GM18868 (cell line): ENCODE data around the gene ACOT7.
"Not testable (repeated sequence)": the region's sequence is repeated elsewhere in the genome, so short reads cannot be mapped to it uniquely, and the experiment has no call there.

Experiments used
- ATAC-seq: cut with Tn5 transposase; IDR thresholded peaks from one replicate; pipeline ENCODE4 v1.9.1; 2021; ENCODE audit warnings: mild to moderate bottlenecking, moderate library complexity; ENCODE audit not compliant: unreplicated experiment

ACOT7 gene

GRCh38 chr1:6241887-6242740 is 151.5 kb downstream of the ACOT7 start:
- no peak for ATAC-seq

GRCh38 chr1:6241107-6241886 is 152.3 kb downstream of the ACOT7 start:
- no peak for ATAC-seq

GRCh38 chr1:6239950-6240768 is 153.4 kb downstream of the ACOT7 start:
- ATAC-seq = no peak

- no peak for ATAC-seq
Measured at GRCh38 chr1:6239213-6239752, 154.3 kb downstream of the ACOT7 start.

- no peak for ATAC-seq
Measured at GRCh38 chr1:6237093-6237492, 156.5 kb downstream of the ACOT7 start.

- ATAC-seq = peak; percentile 17
Measured at GRCh38 chr1:6235296-6235677, 158.3 kb downstream of the ACOT7 start.

- ATAC-seq = no peak
Measured at GRCh38 chr1:6234502-6235295, 158.9 kb downstream of the ACOT7 start.

- no peak for ATAC-seq
Measured at GRCh38 chr1:6233376-6233775, 160.2 kb downstream of the ACOT7 start.

GRCh38 chr1:6225651-6226050 is 167.9 kb downstream of the ACOT7 start:
- ATAC-seq = no peak

- no peak for ATAC-seq
Measured at GRCh38 chr1:6224718-6225117, 168.8 kb downstream of the ACOT7 start.

GRCh38 chr1:6223617-6224016 is 169.9 kb downstream of the ACOT7 start:
- ATAC-seq = no peak

- no peak for ATAC-seq
Measured at GRCh38 chr1:6222636-6223035, 170.9 kb downstream of the ACOT7 start.

- no peak for ATAC-seq
Measured at GRCh38 chr1:6221210-6221784, 172.3 kb downstream of the ACOT7 start.

- no peak for ATAC-seq
Measured at GRCh38 chr1:6220236-6220635, 173.3 kb downstream of the ACOT7 start.

GRCh38 chr1:6219641-6220040 is 173.9 kb downstream of the ACOT7 start:
- ATAC-seq = not testable (repeated sequence)

DNA sequence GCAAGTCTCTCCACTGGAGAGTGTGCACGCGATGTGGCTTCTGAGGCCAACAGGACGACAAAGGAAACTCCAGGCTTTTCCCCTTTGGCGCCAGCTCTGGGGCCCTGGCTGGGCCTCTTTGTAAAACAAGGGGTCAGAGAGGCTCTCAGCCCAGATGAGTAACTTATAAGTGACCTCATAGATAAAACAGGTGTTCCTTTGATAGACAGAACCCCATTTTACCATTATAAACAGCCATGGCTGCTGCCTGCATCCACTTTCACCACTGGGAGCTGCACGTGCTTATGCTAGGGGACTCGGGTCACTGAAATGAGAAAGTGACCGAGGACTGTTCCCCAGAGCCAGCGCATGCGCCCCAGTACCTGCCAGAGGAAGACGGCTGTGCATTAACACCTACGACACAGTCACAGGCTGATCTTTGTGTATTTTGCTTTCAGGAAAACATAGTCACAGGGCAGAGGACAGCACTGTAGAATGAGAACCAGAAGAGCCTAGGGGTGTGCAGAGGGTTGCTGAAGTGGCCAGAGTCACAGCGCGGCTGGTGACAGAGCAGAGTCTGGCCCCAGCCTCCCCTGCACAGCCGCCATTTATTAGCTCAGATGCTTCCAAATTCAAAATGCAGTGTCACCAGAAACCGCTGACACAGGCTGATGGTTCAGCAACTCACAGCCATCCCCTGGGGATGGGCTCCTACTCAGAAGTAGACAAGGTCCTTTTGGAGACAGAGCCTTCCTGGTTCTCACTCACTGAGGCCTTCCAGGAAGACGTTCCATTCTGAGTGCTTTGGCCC is 175.0 kb downstream of the ACOT7 start:
- ATAC-seq = no peak
